GM21526 (cell line): ENCODE data around the gene AURKB.
"Not testable (repeated sequence)": the region's sequence is repeated elsewhere in the genome, so short reads cannot be mapped to it uniquely, and the experiment has no call there.

Source experiments
- ATAC-seq: cut with Tn5 transposase; IDR thresholded peaks from one replicate; pipeline ENCODE4 v1.9.1; 2021; ENCODE audit warnings: moderate library complexity; ENCODE audit not compliant: unreplicated experiment, low FRiP score

The AURKB gene

GRCh38 chr17:8209907-8210760 is at the start of gene AURKB:
TSS of gene AURKB (minus strand) at chr17:8210575. CDS start at chr17:8210224, 351 bp downstream.
- ATAC-seq: peak; percentile 67

- no peak for ATAC-seq
Measured at GRCh38 chr17:8257801-8258200, 47.4 kb upstream of the AURKB start.

- ATAC-seq: no peak
Measured at GRCh38 chr17:8256691-8257090, 46.3 kb upstream of the AURKB start.

- no peak for ATAC-seq
Measured at GRCh38 chr17:8256291-8256690, 45.9 kb upstream of the AURKB start.

GRCh38 chr17:8255499-8255898 is 45.1 kb upstream of the AURKB start:
- ATAC-seq: no peak

- no peak for ATAC-seq
Measured at GRCh38 chr17:8254881-8255280, 44.5 kb upstream of the AURKB start.

GRCh38 chr17:8253801-8254200 is 43.4 kb upstream of the AURKB start:
- ATAC-seq: no peak

GRCh38 chr17:8251411-8251810 is 41.0 kb upstream of the AURKB start:
- ATAC-seq: not testable (repeated sequence)

GRCh38 chr17:8249621-8250500 is 39.5 kb upstream of the AURKB start:
- ATAC-seq: no peak

- peak; percentile 46 for ATAC-seq
Measured at GRCh38 chr17:8248751-8249607, 38.6 kb upstream of the AURKB start, which contains the start of gene PFAS. TSS of gene PFAS (plus strand) at chr17:8249289. CDS start at chr17:8253938, 4,649 bp downstream.

- no peak for ATAC-seq
Measured at GRCh38 chr17:8244768-8245167, 34.4 kb upstream of the AURKB start.

- no peak for ATAC-seq
Measured at GRCh38 chr17:8243827-8244226, 33.5 kb upstream of the AURKB start.

GRCh38 chr17:8237886-8238285 is 27.5 kb upstream of the AURKB start:
- ATAC-seq: no peak

GRCh38 chr17:8237175-8237574 is 26.8 kb upstream of the AURKB start:
- ATAC-seq: no peak

- ATAC-seq: no peak
Measured at GRCh38 chr17:8235676-8236075, 25.3 kb upstream of the AURKB start.

- ATAC-seq: no peak
Measured at GRCh38 chr17:8234361-8235270, 24.2 kb upstream of the AURKB start.

GRCh38 chr17:8231701-8232100 is 21.3 kb upstream of the AURKB start:
- no peak for ATAC-seq

GRCh38 chr17:8227238-8227581 is 16.8 kb upstream of the AURKB start:
- ATAC-seq: no peak

GRCh38 chr17:8226536-8227237 is 16.3 kb upstream of the AURKB start:
- ATAC-seq: no peak
